NB4 (cell line): ENCODE measurements around the gene NFE2L1.

ENCODE experiments used
- CTCF ChIP-seq: IDR thresholded peaks from one replicate; pipeline ENCODE4 v1.5.1; 2012; ENCODE audit warnings: low read depth, low read length
- MAX ChIP-seq: IDR thresholded peaks from 2 replicates; pipeline ENCODE4 v1.6.1; 2011; ENCODE audit warnings: low read depth, low read length
- MYC ChIP-seq: IDR thresholded peaks from 2 replicates; pipeline ENCODE4 v1.6.1; 2011; ENCODE audit warnings: low read depth, low read length
- POLR2A ChIP-seq: IDR thresholded peaks from 2 replicates; pipeline ENCODE4 v1.6.1; 2011; ENCODE audit warnings: mild to moderate bottlenecking; ENCODE audit not compliant: insufficient read length; ENCODE audit errors: extremely low read depth

GRCh38 chr17:48030531-48030930 is 17.6 kb upstream of the NFE2L1 start:
- TF ChIP-seq CTCF = no peak
- TF ChIP-seq POLR2A = no peak
- TF ChIP-seq MAX = no peak
- no peak for TF ChIP-seq MYC
